ENCODE results near the gene PDE4D. TPM values are rescaled to one million over a fixed set of nuclear protein-coding genes. Genes with fewer than 3 reads are reported as not detected.

The PDE4D gene
- total and polyA plus RNA-seq, 10 of the 15 experiments (the other 5 are each of a cell fraction or from before 2014, with no cell fraction given) = 0.87 to 4.1 (median 2.2) TPM

DNA sequence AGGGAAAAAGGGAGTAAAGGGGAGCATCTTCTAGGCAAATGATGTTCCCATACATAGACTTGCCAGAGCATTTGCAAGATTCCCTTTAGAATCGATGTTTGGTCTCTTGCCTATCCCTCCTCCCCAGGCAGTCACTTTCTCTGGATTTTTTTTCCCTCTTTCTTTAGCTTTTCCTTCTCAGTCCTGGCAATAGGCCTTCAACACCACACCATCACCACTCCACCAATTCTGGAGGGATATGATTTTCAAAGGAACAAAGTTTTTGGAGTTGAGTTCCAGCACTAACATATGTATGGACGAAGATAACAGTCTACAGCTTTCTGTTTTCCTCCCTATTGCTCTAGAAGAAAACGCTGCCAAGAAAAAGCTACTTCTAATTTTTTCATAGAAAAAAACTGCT lies 377.4 kb downstream of the PDE4D start:
- Histone ChIP-seq H3K27me3 (replicated peaks in 1 of 2; ENCODE audit: control insufficient read depth in 2 of 2, insufficient read depth in 2 of 2, low read length in 1 of 2) (no peaks in the 10 kb centered on the region; a peak in 1 of 4 replicates), H3K4me3 (no peak overlapping the region), H3K9ac (ENCODE audit: control insufficient read depth, insufficient read depth, low read length) (no peak overlapping the region), H3K27ac (ENCODE audit: control insufficient read depth, insufficient read depth) (no peak overlapping the region), H3K4me1 (ENCODE audit: control insufficient read depth, insufficient read depth, low read length) (no peaks in the 10 kb centered on the region), H3K79me2 (ENCODE audit: control insufficient read depth, insufficient read depth, low read length) (no peaks in the 10 kb centered on the region), H3K4me2 (ENCODE audit: control insufficient read depth, insufficient read depth) (no peak overlapping the region), H3K9me3 (replicated peaks; ENCODE audit: control insufficient read depth, insufficient read depth, low read length) (no peaks in the 10 kb centered on the region), H2AFZ (ENCODE audit: control insufficient read depth, low read depth, low read length) (no peak overlapping the region), H4K20me1 (ENCODE audit: control insufficient read depth, insufficient read depth) (no peaks in the 10 kb centered on the region), H3K36me3 (ENCODE audit: control insufficient read depth in 2 of 2, insufficient read depth in 2 of 2, low read length in 1 of 2) (no peaks in the 10 kb centered on the region)
- intact Hi-C loops (cut with micrococcal nuclease; ENCODE audit: unreplicated experiment) (no loop called here), in situ Hi-C loops (cut with MboI) (loop anchor here (25.0 kb wide), 1 partner anchor 146 kb away; no protein-coding TSS in a partner anchor)
- ChIA-PET CTCF (interaction anchor here (0.7 to 2.0 kb wide), 2 partner anchors 10 to 567 kb away, joined by 3 to 9 read pairs; no protein-coding TSS in a partner anchor), RAD21 (ENCODE audit: unreplicated experiment) (interaction anchor here (0.5 to 2.5 kb wide), 2 partner anchors 10 to 234 kb away, joined by 4 to 8 read pairs; no protein-coding TSS in a partner anchor), POLR2A (no interaction called here), SMC1A (ENCODE audit: uncharacterized antibody, unreplicated experiment) (interaction anchor here (1.5 kb wide), 1 partner anchor 10 kb away, joined by 3 read pairs; no protein-coding TSS in a partner anchor)
- no peak for DNase-seq (ENCODE audit: low read depth, low spot score)
- WGBS (ENCODE audit: insufficient coverage, insufficient replicate concordance, low lambda C conversion rate, missing lambda C conversion rate) = 43% methylated on average over 3 of the region's 3 CpGs
- ATAC-seq = no peak
- BruUV-seq (replicated peaks) = no TSS peak
- FAIRE-seq = no peak
- no peak for TF ChIP-seq CHD2 (IDR thresholded peaks at IDR 0.05; ENCODE audit: borderline replicate concordance, low read depth, low read length)
- TF ChIP-seq POLR2AphosphoS2 (IDR thresholded peaks at IDR 0.05; ENCODE audit: low read depth, low read length) = no peak
- TF ChIP-seq, protein P1, sequence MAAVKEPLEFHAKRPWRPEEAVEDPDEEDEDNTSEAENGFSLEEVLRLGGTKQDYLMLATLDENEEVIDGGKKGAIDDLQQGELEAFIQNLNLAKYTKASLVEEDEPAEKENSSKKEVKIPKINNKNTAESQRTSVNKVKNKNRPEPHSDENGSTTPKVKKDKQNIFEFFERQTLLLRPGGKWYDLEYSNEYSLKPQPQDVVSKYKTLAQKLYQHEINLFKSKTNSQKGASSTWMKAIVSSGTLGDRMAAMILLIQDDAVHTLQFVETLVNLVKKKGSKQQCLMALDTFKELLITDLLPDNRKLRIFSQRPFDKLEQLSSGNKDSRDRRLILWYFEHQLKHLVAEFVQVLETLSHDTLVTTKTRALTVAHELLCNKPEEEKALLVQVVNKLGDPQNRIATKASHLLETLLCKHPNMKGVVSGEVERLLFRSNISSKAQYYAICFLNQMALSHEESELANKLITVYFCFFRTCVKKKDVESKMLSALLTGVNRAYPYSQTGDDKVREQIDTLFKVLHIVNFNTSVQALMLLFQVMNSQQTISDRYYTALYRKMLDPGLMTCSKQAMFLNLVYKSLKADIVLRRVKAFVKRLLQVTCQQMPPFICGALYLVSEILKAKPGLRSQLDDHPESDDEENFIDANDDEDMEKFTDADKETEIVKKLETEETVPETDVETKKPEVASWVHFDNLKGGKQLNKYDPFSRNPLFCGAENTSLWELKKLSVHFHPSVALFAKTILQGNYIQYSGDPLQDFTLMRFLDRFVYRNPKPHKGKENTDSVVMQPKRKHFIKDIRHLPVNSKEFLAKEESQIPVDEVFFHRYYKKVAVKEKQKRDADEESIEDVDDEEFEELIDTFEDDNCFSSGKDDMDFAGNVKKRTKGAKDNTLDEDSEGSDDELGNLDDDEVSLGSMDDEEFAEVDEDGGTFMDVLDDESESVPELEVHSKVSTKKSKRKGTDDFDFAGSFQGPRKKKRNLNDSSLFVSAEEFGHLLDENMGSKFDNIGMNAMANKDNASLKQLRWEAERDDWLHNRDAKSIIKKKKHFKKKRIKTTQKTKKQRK (IDR thresholded peaks at IDR 0.05; ENCODE audit: low read depth, low read length) = no peak
- TF ChIP-seq, protein P2, sequence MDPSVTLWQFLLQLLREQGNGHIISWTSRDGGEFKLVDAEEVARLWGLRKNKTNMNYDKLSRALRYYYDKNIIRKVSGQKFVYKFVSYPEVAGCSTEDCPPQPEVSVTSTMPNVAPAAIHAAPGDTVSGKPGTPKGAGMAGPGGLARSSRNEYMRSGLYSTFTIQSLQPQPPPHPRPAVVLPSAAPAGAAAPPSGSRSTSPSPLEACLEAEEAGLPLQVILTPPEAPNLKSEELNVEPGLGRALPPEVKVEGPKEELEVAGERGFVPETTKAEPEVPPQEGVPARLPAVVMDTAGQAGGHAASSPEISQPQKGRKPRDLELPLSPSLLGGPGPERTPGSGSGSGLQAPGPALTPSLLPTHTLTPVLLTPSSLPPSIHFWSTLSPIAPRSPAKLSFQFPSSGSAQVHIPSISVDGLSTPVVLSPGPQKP (IDR thresholded peaks at IDR 0.05; ENCODE audit: low read depth, low read length) = no peak
- TF ChIP-seq KLF5 (IDR thresholded peaks at IDR 0.05; ENCODE audit: partially characterized antibody) = no peak
- no peak for TF ChIP-seq ZSCAN29 (IDR thresholded peaks at IDR 0.05)
- TF ChIP-seq, protein P3, sequence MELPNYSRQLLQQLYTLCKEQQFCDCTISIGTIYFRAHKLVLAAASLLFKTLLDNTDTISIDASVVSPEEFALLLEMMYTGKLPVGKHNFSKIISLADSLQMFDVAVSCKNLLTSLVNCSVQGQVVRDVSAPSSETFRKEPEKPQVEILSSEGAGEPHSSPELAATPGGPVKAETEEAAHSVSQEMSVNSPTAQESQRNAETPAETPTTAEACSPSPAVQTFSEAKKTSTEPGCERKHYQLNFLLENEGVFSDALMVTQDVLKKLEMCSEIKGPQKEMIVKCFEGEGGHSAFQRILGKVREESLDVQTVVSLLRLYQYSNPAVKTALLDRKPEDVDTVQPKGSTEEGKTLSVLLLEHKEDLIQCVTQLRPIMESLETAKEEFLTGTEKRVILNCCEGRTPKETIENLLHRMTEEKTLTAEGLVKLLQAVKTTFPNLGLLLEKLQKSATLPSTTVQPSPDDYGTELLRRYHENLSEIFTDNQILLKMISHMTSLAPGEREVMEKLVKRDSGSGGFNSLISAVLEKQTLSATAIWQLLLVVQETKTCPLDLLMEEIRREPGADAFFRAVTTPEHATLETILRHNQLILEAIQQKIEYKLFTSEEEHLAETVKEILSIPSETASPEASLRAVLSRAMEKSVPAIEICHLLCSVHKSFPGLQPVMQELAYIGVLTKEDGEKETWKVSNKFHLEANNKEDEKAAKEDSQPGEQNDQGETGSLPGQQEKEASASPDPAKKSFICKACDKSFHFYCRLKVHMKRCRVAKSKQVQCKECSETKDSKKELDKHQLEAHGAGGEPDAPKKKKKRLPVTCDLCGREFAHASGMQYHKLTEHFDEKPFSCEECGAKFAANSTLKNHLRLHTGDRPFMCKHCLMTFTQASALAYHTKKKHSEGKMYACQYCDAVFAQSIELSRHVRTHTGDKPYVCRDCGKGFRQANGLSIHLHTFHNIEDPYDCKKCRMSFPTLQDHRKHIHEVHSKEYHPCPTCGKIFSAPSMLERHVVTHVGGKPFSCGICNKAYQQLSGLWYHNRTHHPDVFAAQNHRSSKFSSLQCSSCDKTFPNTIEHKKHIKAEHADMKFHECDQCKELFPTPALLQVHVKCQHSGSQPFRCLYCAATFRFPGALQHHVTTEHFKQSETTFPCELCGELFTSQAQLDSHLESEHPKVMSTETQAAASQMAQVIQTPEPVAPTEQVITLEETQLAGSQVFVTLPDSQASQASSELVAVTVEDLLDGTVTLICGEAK (IDR thresholded peaks at IDR 0.05; ENCODE audit: borderline replicate concordance) = no peak
- TF ChIP-seq, protein P4, sequence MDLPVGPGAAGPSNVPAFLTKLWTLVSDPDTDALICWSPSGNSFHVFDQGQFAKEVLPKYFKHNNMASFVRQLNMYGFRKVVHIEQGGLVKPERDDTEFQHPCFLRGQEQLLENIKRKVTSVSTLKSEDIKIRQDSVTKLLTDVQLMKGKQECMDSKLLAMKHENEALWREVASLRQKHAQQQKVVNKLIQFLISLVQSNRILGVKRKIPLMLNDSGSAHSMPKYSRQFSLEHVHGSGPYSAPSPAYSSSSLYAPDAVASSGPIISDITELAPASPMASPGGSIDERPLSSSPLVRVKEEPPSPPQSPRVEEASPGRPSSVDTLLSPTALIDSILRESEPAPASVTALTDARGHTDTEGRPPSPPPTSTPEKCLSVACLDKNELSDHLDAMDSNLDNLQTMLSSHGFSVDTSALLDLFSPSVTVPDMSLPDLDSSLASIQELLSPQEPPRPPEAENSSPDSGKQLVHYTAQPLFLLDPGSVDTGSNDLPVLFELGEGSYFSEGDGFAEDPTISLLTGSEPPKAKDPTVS (IDR thresholded peaks at IDR 0.05; ENCODE audit: low read depth, low read length) = no peak
- TF ChIP-seq SMC3 (IDR thresholded peaks at IDR 0.05; ENCODE audit: borderline replicate concordance, low read length) = no peak
- no peak for TF ChIP-seq CHD1 (IDR thresholded peaks at IDR 0.05; ENCODE audit: low read depth, low read length)
- TF ChIP-seq TARDBP (IDR thresholded peaks at IDR 0.05; ENCODE audit: borderline replicate concordance) = no peak

Data from GM12878 (cell line).